Neural cell (in vitro differentiated cells): ENCODE data around the gene IGFL4. TPM values are rescaled to one million over a fixed set of nuclear protein-coding genes. Genes with fewer than 3 reads are reported as not detected.

Source experiments
- H2AFZ ChIP-seq: fragments of 200-600, 300-800 bp; sonication (generic), shearing (Covaris generic); 2 replicates; pipeline ENCODE4 v1.6.0; 2014; ENCODE audit warnings: low read depth, mild to moderate bottlenecking, antibody characterized with exemption, low read length, moderate library complexity
- H3F3A ChIP-seq: fragments of 200-600 bp; shearing (Covaris generic); 2 replicates; pipeline ENCODE4 v1.6.1; 2016; ENCODE audit warnings: mild to moderate bottlenecking, moderate library complexity, mixed read lengths, antibody characterized with exemption, low read length; ENCODE audit not compliant: insufficient read depth, poor library complexity, severe bottlenecking
- H3K27ac ChIP-seq: fragments of 200-600, 300-800 bp; sonication (generic), shearing (Covaris generic); 2 replicates; pipeline ENCODE4 v1.5.1; 2014; ENCODE audit warnings: mild to moderate bottlenecking, low read length, moderate library complexity
- H3K27me3 ChIP-seq: fragments of 300-800, 200-600 bp; sonication (generic), shearing (Covaris generic); 2 replicates; pipeline ENCODE4 v1.6.0; 2014; ENCODE audit warnings: mild to moderate bottlenecking, low read depth, low read length, moderate library complexity; ENCODE audit not compliant: insufficient read depth
- H3K36me3 ChIP-seq: fragments of 300-800, 200-600 bp; sonication (generic), shearing (Covaris generic); 2 replicates; pipeline ENCODE4 v1.5.1; 2014; ENCODE audit warnings: mild to moderate bottlenecking, antibody characterized with exemption, low read length, moderate library complexity; ENCODE audit not compliant: insufficient read depth
- H3K4me2 ChIP-seq: fragments of 300-800, 200-600 bp; sonication (generic), shearing (Covaris generic); 2 replicates; pipeline ENCODE4 v1.6.0; 2014; ENCODE audit warnings: mild to moderate bottlenecking, low read length
- H3K4me3 ChIP-seq: fragments of 300-800, 200-600 bp; sonication (generic), shearing (Covaris generic); 2 replicates; pipeline ENCODE4 v1.5.1; 2014; ENCODE audit warnings: mild to moderate bottlenecking, low read length, moderate library complexity
- H3K79me2 ChIP-seq: fragments of 200-600 bp; shearing (Covaris generic); replicated peaks from 2 replicates; pipeline ENCODE4 v1.6.0; 2014; ENCODE audit warnings: mild to moderate bottlenecking, low read length, moderate library complexity; ENCODE audit not compliant: insufficient read depth
- H3K9ac ChIP-seq: fragments of 300-800, 200-600 bp; sonication (generic), shearing (Covaris generic); 2 replicates; pipeline ENCODE4 v1.6.1; 2016; ENCODE audit warnings: mild to moderate bottlenecking, low read length, mixed read lengths
- H3K9me2 ChIP-seq: fragments of 200-600 bp; shearing (Covaris generic); 2 replicates; pipeline ENCODE4 v1.6.1; 2016; ENCODE audit warnings: mild to moderate bottlenecking, low read length, mixed read lengths; ENCODE audit not compliant: insufficient read depth
- H3K9me3 ChIP-seq: fragments of 200-600, 300-800 bp; sonication (generic), shearing (Covaris generic); 2 replicates; pipeline ENCODE4 v1.6.1; 2016; ENCODE audit warnings: mild to moderate bottlenecking, mixed run types, low read length, moderate library complexity, mixed read lengths
- H4K20me1 ChIP-seq: fragments of 200-600 bp; shearing (Covaris generic); 2 replicates; pipeline ENCODE4 v1.6.1; 2016; ENCODE audit warnings: mild to moderate bottlenecking, mixed run types; ENCODE audit not compliant: insufficient read depth
- EP300 ChIP-seq: fragments of 450-650 bp; conservative IDR thresholded peaks from 2 replicates; pipeline ENCODE4 v1.6.1; 2014; ENCODE audit warnings: antibody characterized with exemption, mild to moderate bottlenecking, moderate library complexity; ENCODE audit not compliant: poor library complexity, severe bottlenecking
- EZH2 ChIP-seq: fragments of 200-600, 300-800 bp; shearing (Covaris generic), sonication (generic); IDR thresholded peaks from 2 replicates; pipeline ENCODE4 v1.6.1; 2014; ENCODE audit warnings: antibody characterized with exemption, low read length, borderline replicate concordance, mild to moderate bottlenecking; ENCODE audit not compliant: insufficient read depth, poor library complexity, severe bottlenecking
- MXI1 ChIP-seq: fragments of 450-650 bp; conservative IDR thresholded peaks from 2 replicates; pipeline ENCODE4 v1.6.1; 2014; ENCODE audit warnings: antibody characterized with exemption, mild to moderate bottlenecking; ENCODE audit not compliant: poor library complexity, severe bottlenecking
- RAD21 ChIP-seq: fragments of 450-650 bp; conservative IDR thresholded peaks from 2 replicates; pipeline ENCODE4 v1.6.1; 2014; ENCODE audit warnings: antibody characterized with exemption, mild to moderate bottlenecking, moderate library complexity
- TAF1 ChIP-seq: IDR thresholded peaks from 2 replicates; pipeline ENCODE4 v1.6.1; 2012; ENCODE audit warnings: low read depth
- polyA plus RNA-seq: library from polyadenylated mRNA; depleted of rRNA; stranded (reverse); fragments of >200 nt; gene quantifications from 2 replicates; pipeline ENCODE4 v1.2.3, GENCODE V29; 2014
- TF ChIP-seq, protein P1 (sequence below): fragments of 450-650 bp; IDR thresholded peaks from 2 replicates; pipeline ENCODE4 v1.5.1; 2014; ENCODE audit warnings: antibody characterized with exemption, mild to moderate bottlenecking, moderate library complexity; ENCODE audit not compliant: poor library complexity, severe bottlenecking
- TF ChIP-seq, protein P2 (sequence below): IDR thresholded peaks from 2 replicates; pipeline ENCODE4 v1.6.1; 2012; ENCODE audit warnings: borderline replicate concordance

The IGFL4 gene
- polyA plus RNA-seq, 1 donor from 2014 or later, result 5.2 TPM

DNA sequence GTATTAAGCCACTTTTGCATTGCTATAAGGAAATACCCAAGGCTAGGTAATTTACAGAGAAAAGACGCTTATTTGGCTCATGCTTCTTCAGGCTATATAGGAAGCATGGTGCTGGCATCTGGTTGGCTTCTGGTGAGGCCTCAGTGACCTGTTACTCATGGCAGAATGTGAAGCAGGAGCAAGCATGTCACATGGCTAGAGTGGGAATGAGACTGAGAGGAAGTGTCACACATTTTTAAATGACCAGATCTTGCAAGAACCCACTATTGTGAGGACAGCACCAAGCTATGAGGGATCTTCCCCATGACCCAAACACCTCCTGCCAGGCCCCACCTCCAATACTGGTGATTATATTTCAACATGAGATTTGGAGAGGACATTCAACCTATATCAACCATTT, 25.7 kb upstream of the IGFL4 start:
- no peaks in the 10 kb centered on the region for H3F3A ChIP-seq
- H2AFZ ChIP-seq, result no peak overlapping the region
- H3K9me3 ChIP-seq, result no peaks in the 10 kb centered on the region
- TF ChIP-seq, protein P1, sequence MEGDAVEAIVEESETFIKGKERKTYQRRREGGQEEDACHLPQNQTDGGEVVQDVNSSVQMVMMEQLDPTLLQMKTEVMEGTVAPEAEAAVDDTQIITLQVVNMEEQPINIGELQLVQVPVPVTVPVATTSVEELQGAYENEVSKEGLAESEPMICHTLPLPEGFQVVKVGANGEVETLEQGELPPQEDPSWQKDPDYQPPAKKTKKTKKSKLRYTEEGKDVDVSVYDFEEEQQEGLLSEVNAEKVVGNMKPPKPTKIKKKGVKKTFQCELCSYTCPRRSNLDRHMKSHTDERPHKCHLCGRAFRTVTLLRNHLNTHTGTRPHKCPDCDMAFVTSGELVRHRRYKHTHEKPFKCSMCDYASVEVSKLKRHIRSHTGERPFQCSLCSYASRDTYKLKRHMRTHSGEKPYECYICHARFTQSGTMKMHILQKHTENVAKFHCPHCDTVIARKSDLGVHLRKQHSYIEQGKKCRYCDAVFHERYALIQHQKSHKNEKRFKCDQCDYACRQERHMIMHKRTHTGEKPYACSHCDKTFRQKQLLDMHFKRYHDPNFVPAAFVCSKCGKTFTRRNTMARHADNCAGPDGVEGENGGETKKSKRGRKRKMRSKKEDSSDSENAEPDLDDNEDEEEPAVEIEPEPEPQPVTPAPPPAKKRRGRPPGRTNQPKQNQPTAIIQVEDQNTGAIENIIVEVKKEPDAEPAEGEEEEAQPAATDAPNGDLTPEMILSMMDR, result no peak
- no peak for TF ChIP-seq EP300
- H3K27me3 ChIP-seq, result no peaks in the 10 kb centered on the region
- H3K79me2 ChIP-seq, result no peaks in the 10 kb centered on the region
- no peaks in the 10 kb centered on the region for H3K36me3 ChIP-seq
- no peak overlapping the region for H3K27ac ChIP-seq
- no peak overlapping the region for H3K4me3 ChIP-seq
- H3K4me2 ChIP-seq, result no peak overlapping the region
- no peaks in the 10 kb centered on the region for H3K9me2 ChIP-seq
- no peaks in the 10 kb centered on the region for H4K20me1 ChIP-seq
- H3K9ac ChIP-seq, result no peak overlapping the region

DNA sequence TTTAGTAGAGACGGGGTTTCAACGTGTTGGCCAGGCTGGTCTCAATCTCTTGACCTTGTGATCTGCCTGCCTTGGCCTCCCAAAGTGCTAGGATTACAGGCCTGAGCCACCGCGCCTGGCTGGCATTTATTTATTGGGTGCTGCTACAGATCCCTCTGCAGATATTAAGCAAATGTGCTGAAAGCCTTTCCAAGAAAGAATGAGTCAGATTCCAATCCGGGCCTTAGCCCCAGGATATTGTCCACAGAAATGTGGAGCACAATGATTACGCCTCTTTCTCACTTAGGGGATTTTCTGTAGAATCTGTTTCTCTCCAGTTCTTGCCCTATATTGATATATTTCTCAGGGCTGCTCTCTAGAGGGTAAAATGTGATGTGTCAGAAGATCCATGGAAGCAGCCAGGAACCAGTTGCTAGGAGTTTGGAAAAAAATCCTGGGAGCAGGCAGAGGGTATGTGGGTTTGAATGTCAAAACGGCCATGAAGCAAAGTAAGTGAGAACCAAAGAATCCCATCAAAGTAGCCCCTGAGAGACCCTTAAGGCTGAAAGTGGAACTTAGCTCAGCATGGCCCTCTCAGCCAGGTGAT, 24.8 kb upstream of the IGFL4 start:
- no peak overlapping the region for H3K4me2 ChIP-seq
- H3K27ac ChIP-seq, result no peak overlapping the region
- H3K9me3 ChIP-seq, result no peaks in the 10 kb centered on the region
- no peak overlapping the region for H2AFZ ChIP-seq
- H4K20me1 ChIP-seq, result no peaks in the 10 kb centered on the region
- H3K4me3 ChIP-seq, result no peak overlapping the region
- no peak overlapping the region for H3K9ac ChIP-seq
- no peaks in the 10 kb centered on the region for H3F3A ChIP-seq
- H3K36me3 ChIP-seq, result no peaks in the 10 kb centered on the region
- H3K79me2 ChIP-seq, result no peaks in the 10 kb centered on the region
- TF ChIP-seq, protein P2, sequence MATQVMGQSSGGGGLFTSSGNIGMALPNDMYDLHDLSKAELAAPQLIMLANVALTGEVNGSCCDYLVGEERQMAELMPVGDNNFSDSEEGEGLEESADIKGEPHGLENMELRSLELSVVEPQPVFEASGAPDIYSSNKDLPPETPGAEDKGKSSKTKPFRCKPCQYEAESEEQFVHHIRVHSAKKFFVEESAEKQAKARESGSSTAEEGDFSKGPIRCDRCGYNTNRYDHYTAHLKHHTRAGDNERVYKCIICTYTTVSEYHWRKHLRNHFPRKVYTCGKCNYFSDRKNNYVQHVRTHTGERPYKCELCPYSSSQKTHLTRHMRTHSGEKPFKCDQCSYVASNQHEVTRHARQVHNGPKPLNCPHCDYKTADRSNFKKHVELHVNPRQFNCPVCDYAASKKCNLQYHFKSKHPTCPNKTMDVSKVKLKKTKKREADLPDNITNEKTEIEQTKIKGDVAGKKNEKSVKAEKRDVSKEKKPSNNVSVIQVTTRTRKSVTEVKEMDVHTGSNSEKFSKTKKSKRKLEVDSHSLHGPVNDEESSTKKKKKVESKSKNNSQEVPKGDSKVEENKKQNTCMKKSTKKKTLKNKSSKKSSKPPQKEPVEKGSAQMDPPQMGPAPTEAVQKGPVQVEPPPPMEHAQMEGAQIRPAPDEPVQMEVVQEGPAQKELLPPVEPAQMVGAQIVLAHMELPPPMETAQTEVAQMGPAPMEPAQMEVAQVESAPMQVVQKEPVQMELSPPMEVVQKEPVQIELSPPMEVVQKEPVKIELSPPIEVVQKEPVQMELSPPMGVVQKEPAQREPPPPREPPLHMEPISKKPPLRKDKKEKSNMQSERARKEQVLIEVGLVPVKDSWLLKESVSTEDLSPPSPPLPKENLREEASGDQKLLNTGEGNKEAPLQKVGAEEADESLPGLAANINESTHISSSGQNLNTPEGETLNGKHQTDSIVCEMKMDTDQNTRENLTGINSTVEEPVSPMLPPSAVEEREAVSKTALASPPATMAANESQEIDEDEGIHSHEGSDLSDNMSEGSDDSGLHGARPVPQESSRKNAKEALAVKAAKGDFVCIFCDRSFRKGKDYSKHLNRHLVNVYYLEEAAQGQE, result no peak
- TF ChIP-seq EP300, result no peak
- no peak for TF ChIP-seq TAF1
- TF ChIP-seq MXI1, result no peak
- no peaks in the 10 kb centered on the region for H3K9me2 ChIP-seq
- H3K27me3 ChIP-seq, result no peaks in the 10 kb centered on the region

DNA sequence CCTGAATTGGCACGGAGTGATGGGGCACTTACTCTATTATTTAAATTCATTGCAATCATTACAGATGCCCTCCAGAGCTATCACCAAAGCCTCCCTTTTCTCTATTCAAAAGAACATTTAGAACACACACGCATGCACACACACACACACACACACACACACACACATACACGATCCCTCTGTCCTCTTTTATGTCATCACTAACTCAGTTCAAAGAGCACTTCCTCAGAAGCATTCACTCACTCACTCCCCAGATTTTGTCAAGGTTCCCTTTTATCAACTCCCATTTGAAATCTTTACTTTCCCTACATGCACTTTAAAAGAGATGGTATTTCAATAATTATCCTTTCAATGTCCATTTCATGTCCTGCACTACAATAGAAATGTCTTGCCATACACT, 22.4 kb upstream of the IGFL4 start:
- no peaks in the 10 kb centered on the region for H3K79me2 ChIP-seq
- no peaks in the 10 kb centered on the region for H4K20me1 ChIP-seq
- H2AFZ ChIP-seq, result no peak overlapping the region
- no peaks in the 10 kb centered on the region for H3K9me3 ChIP-seq
- no peak for TF ChIP-seq RAD21
- no peak for TF ChIP-seq EZH2
- TF ChIP-seq, protein P1, result no peak
- no peak overlapping the region for H3K4me2 ChIP-seq
- H3K36me3 ChIP-seq, result no peaks in the 10 kb centered on the region
- no peaks in the 10 kb centered on the region for H3F3A ChIP-seq
- H3K27me3 ChIP-seq, result no peaks in the 10 kb centered on the region
- H3K27ac ChIP-seq, result no peak overlapping the region
- no peaks in the 10 kb centered on the region for H3K9me2 ChIP-seq
- H3K4me3 ChIP-seq, result no peak overlapping the region
- H3K9ac ChIP-seq, result no peak overlapping the region
